ENCODE measurements around the gene OR9A2.

The OR9A2 gene

DNA sequence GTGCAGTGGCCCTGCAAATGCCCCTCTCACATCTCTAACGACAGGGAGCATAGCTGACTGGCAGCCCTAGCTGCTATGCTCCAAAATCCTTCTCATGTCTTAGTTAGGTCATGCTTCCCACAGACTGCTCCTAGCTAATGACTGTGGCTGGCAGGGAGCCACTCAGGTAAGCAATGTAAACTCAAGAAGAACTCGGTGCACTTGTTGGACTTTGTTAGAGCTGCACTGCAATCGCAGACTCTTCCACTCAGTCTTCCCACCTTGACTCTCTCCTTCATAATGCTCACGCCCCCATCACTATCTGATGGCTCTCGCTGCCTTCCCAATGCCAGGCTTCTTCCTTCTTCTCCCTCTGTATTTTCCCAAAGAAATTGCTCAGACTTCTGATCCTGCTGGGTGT, 24.0 kb downstream of the OR9A2 start:
- no peak overlapping the region for H3K4me3 ChIP-seq (ENCODE audit: low read depth, low read length)
- no peak for TF ChIP-seq CTCF (IDR thresholded peaks at IDR 0.05; ENCODE audit: borderline replicate concordance, insufficient read depth, low read depth, low read length)

GRCh38 chr7:143002106-143002505, 24.8 kb downstream of the OR9A2 start:
- peak; percentile 17; the same call in 1 of the 2 replicates for TF ChIP-seq CTCF (IDR thresholded peaks at IDR 0.05; ENCODE audit: borderline replicate concordance, insufficient read depth, low read depth, low read length)
- no peak overlapping the region for H3K4me3 ChIP-seq (ENCODE audit: low read depth, low read length)

DNA sequence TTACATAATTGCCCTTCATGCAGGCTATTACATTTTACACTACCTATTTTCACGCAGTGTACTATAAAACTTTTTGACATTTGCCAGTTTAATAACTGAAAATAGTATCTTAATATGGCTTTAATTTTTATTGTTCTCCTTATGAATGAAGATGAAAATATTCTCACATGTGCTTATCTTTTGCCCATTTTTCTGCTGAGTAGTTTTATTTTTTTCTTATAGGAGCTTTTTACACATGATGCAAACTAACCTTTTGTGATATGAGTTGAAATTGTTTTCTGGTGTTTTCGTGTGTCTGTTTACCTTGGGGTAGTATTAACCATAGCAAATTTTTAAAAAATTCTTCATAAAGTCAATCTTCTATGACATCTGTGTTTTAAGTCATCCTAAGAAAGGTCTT, 26.3 kb downstream of the OR9A2 start:
- H3K4me3 ChIP-seq (ENCODE audit: low read depth, low read length) = no peak overlapping the region
- no peak for TF ChIP-seq CTCF (IDR thresholded peaks at IDR 0.05; ENCODE audit: borderline replicate concordance, insufficient read depth, low read depth, low read length)

DNA sequence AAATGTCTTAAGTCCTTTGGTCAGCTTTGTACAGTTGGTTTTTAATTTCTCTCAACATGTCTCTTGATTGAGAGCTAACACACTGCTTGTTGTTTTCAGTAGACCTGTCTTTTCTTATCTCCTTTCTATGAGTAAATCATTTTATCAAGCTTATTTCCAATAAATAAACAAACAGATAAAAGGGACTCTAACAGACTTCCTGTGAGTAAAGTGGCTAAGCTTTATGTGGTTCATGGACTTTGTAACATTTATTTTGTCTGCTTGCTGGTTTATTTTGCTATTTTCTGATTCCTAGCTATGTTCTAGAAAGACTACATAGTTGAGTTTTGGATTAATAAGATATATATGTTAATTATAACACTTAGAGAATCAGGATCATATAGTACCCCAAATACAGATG, 27.1 kb downstream of the OR9A2 start:
- no peak overlapping the region for H3K4me3 ChIP-seq (ENCODE audit: low read depth, low read length)
- no peak for TF ChIP-seq CTCF (IDR thresholded peaks at IDR 0.05; ENCODE audit: borderline replicate concordance, insufficient read depth, low read depth, low read length)

DNA sequence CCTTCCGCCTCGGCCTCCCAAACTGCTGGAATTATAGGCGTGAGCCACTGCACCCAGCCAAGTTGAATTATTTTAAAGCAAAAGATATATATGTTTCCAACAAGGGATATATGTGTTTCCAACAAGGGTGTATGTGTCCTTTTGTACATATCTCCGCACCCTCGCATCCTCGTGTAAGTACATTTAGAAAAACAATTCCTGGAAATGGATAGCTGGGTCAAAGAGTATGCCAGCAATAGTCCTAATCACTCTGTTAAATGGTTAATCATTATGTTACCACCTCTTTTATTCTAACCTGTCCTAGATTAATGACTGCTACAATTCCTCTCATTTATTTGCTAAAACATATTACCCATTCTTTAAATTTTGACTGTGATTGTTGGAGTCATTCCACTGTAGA, 28.0 kb downstream of the OR9A2 start:
- TF ChIP-seq CTCF (IDR thresholded peaks at IDR 0.05; ENCODE audit: borderline replicate concordance, insufficient read depth, low read depth, low read length) = no peak
- no peak overlapping the region for H3K4me3 ChIP-seq (ENCODE audit: low read depth, low read length)

DNA sequence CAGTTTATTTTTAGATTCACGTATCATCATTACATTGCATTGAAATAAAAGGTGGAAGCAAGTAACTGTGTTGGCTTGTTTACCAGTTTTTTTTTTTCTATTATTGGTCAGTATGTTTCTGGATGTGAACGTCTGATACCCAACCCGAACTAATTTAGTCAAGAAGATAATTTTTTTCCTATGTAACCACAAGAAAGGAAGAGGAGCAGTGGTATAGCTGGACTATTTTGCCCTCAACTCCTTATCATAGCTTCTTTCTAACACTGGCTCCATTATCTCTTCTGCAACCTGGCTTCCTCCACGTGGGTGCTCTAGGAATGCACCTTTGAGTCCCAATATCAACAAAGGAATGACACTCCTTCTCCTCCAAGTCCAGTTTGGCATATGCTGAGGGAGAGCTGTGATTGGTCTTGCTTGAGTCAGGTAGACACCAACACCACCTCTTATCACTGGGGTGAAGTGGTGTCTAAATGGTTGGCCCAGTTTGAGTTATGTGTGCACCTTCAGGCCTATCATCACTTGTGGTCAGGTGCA, 29.4 kb downstream of the OR9A2 start:
- H3K4me3 ChIP-seq (ENCODE audit: low read depth, low read length) = no peak overlapping the region
- no peak for TF ChIP-seq CTCF (IDR thresholded peaks at IDR 0.05; ENCODE audit: borderline replicate concordance, insufficient read depth, low read depth, low read length)

- no peak for TF ChIP-seq CTCF (IDR thresholded peaks at IDR 0.05; ENCODE audit: borderline replicate concordance, insufficient read depth, low read depth, low read length)
- H3K4me3 ChIP-seq (ENCODE audit: low read depth, low read length) = no peak overlapping the region
Observed at GRCh38 chr7:142992427-142992826, 34.5 kb downstream of the OR9A2 start.

Measured in GM12875 (cell line).